T-helper 22 cell (primary cell): ENCODE results near the gene FIBCD1.

Source experiments
- DNase-seq: peaks from one replicate; pipeline ENCODE4 v3.0.0-alpha.2; 2020; ENCODE audit warnings: low read depth

The FIBCD1 gene

DNA sequence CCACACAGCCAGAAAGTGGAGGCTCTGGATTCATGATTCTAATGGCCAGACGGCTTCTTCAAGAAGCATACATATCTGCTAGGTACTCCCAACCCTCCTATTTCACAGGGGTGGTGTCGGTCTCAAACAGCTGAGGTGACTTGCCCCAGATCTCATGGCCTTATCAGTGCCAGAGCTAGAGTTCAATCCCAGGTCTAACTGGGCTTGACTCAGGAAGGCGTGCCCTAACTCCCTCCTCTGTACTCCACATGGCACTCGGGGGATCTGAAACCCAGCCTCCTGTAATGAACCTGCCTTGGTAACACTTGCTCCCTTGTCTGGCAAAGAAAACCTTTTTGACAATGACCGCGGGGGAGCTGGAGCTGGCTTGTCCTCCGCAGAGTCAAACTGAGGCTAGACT lies 44.5 kb downstream of the FIBCD1 start:
- DNase-seq: no peak

DNA sequence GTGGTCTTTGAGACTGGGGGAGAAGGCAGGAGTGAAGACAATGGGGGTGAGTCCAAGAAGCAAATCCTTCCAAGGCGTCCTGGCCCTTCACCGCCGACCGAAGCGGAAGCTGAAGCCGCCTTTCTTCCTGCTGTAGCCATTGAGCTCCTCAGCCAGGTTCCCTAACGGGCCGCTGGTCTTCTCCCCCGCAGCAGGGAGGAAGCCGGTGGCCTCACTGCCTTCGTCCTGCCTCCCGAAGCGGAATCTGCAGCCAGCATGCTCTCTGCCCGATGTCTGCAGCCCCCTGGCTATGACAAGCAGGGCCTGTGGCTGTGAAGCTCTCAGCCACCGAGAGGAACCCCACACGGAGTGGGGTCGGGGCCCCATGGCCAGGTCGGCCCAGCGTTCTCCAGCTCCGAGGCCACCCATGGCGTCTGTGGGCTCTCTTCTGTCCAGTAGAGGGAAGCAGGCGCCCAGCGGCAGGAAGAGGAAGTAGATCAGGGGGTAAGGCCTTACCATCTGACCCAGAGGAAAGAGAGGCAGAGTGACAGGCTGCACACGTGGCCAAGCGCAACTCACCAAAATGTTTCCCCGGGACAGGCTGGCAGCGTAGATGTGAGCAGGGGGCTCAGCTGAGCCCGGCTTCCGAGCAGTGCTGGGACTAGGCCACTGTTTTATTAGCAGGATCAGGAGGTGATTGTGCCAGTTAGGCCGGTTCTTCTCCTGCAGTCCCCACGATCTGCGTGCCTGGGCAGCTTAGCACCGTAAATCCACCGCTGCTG lies 45.5 kb downstream of the FIBCD1 start:
- DNase-seq: no peak

DNA sequence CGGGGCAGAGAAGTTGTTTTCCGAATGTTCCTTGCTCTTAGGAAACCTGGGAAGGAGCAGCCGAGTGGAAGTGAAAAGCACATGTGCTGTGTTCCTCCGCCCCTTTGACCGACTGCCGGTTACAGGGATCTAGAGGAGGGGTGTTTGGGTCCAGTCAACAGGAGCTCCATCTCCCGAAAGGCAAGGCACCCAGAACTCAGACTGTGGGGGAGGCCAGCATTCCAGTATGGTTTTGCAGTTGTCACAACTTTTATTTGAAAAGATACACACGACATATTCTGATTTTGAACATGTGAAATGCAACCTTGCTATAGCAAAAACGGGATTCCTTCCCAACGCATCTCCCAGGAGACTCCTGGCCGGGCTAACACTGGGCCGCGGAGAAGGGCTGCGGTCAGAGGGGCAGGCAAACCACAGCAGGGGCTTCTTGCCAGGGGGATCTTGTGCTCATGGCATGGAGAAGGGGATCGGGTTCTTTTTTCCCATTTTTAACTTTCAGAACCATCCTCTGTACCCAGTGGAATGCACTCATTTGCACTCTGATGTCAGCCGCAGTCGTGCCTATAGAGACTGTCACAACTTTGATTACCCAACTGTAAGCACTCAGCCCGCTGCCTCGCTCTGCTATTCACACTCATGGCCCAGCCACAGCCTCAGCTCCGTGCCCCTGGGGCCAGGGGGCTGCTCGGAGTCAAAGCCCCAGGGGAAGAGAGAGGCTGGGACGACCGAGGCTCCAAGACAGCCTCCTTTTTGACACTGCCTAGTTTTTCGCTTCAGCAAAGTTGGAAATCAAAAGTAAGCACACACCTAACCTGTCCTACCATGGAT lies 46.4 kb downstream of the FIBCD1 start:
- DNase-seq: no peak

DNA sequence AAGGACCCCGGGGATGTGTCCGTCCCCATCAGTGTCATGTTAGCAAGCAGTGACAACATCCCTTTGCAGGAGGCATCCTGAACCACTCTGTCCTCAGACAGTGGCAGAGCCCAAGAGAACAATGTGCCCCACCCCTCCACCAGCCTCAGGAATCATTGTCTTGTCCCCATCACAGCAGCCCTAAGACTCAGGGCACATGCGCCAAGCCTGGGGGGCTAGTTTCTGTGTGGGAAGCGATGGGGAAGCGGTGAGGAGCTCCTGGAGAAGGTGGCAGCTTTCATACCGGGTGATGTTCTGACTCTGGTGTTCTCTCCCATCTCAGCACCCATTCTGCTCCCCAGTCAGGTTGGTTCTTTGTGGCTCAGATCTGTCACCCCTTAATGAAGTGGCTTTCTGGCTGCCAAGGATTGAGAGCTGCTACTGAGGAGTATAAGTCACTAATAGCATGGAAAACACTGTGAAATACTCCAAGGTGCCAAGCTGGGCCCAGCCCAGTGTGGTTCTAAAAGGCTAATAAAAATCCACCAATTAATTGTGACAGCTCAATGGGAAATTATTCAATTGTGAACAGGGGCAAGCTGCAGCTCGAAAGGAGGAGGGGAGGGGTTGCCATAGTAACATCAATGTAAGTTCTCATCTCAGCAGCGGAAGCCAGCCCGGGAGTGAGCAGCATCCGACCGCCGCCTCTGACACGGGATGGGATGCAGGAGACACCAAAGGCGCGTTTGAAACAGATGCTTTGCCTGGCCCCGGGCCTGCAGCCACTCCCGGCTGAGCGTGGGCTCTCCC lies 47.2 kb downstream of the FIBCD1 start:
- DNase-seq: no peak

DNA sequence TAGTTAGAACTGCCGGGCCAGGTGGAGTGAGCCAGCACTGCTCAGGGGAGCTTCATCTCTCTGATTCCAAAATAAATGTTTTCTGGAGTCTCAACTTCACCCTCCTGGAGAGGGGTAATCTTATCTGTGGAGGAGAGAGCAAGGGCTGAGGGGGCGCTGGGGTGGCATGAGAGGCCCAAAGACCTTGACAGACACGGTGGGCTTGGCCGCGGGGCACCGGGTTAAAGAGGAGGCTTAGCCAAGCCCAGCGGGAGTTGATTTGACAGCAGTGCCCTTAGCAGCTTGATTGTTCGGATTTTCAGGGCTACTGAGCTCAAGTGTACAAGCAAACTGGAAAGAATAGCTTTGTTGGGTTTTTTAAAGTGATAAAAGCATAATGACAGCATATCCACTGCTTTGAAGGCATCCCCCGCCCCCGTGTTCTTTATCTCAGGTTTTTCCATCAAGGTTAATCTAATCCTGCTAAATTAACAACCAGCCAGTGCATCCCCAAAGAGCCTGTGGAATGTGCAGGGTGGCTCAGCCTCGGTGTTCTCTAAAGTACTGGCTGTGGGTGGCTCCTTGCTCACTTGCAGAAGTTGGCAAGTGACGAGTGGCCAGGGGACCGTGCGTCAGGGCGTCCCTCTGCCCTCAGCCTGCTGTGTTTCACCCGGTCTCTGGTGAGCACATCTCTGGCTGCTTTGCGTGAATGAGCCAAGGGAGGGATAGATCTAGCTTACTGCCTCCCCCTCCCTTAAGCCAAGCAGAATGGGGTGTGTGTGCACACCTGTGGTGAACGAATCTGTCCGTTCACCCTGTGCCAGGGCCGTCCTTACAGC lies 48.0 kb downstream of the FIBCD1 start:
- no peak for DNase-seq

DNA sequence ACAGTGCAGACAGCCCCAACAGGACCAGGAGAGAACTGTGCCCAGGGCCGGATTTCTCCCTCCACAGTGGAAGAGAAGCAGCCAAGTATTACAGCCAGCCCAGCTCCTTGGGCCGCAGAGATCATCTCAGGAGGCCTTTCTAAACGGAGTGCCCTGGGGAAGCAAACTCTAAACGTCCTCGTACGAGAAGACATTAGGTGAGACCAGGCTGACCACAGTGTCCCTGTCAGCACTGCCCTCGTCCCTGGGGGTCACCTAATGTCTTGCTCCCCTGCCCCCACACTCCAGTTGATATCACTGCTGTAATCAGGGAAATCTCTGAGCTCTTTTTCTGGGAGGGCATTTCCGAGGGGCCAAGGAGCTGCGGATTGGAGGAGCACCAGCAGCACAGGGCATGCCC lies 48.9 kb downstream of the FIBCD1 start:
- no peak for DNase-seq

DNA sequence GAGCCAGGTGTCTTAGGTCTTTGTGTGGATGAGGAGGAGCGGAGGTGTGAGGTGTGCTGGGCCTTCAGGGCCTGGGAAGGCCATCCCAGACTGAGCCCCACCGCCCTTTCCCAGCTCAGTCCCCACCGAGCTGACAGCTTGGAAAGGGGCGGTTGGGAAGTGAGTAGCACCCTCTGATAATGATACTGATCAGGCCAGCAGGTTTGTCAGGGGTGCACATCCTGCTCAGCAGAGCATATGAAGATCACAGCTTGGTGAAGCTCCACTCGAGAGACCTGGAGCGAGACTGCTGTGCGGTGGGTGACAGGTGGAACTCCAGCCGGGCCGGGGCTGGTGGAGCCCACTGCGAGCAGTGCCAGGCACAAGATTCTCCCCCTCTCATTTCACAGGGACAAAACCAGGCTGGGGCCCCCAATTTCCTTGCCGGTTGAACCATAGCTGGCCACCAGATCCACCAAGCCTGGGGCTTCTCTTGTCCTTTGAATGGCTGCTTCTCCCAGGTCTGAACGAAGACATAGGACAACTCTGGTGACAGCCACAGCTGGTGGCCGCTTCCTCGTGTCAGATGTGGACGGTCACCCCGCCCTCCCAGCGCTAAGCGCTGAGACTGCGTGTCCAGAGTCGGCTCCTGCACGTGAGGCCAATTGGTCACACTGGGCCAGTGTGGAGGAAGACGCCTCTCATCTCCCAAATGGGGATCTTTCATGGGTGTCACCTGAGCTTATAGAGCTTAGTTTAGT lies 50.7 kb downstream of the FIBCD1 start:
- no peak for DNase-seq

DNA sequence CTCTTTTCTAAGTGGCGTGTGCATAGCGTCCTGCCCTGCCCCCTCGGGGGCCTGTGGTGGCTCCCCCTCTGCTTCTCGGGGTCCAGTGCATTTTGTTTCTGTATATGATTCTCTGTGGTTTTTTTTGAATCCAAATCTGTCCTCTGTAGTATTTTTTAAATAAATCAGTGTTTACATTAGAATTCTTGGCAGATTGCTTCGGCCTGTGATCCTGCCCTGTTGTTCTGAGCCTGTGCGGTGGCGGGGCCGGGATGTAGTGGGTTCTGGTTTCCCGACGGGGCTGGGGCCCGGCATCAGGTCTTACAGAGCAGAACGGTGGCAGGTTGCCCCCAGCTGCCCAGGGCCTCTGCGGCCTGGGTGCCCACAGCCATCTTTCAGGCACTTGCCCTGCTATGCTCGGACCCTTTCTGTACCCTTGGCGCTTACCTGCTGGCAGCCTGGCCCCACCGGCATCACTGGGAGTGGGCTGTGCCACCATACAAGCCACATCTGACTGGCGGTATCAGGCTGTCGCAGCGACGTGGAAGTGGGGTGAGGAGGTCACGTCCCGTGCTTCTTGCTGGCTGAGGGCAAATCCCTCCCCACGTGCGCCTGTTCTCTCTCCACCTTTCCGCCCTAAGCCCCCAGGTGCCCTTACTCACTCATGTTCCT lies 51.4 kb downstream of the FIBCD1 start:
- no peak for DNase-seq

DNA sequence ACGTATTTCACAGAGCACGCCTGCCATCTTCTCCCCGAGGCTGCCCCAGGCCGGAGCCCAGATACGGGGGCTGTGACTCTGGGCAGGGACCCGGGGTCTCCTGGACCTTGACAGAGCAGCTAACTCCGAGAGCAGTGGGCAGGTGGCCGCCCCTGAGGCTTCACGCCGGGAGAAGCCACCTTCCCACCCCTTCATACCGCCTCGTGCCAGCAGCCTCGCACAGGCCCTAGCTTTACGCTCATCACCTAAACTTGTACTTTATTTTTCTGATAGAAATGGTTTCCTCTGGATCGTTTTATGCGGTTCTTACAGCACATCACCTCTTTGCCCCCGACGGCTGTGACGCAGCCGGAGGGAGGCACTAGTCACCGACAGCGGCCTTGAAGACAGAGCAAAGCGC lies 52.1 kb downstream of the FIBCD1 start:
- no peak for DNase-seq

DNA sequence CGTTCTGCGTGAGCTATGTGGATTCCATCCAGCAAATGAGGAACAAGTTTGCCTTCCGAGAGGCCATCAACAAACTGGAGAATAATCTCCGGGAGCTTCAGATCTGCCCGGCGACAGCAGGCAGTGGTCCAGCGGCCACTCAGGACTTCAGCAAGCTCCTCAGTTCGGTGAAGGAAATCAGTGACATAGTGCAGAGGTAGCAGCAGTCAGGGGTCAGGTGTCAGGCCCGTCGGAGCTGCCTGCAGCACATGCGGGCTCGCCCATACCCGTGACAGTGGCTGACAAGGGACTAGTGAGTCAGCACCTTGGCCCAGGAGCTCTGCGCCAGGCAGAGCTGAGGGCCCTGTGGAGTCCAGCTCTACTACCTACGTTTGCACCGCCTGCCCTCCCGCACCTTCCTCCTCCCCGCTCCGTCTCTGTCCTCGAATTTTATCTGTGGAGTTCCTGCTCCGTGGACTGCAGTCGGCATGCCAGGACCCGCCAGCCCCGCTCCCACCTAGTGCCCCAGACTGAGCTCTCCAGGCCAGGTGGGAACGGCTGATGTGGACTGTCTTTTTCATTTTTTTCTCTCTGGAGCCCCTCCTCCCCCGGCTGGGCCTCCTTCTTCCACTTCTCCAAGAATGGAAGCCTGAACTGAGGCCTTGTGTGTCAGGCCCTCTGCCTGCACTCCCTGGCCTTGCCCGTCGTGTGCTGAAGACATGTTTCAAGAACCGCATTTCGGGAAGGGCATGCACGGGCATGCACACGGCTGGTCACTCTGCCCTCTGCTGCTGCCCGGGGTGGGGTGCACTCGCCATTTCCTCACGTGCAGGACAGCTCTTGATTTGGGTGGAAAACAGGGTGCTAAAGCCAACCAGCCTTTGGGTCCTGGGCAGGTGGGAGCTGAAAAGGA lies 53.3 kb downstream of the FIBCD1 start:
- DNase-seq: no peak

DNA sequence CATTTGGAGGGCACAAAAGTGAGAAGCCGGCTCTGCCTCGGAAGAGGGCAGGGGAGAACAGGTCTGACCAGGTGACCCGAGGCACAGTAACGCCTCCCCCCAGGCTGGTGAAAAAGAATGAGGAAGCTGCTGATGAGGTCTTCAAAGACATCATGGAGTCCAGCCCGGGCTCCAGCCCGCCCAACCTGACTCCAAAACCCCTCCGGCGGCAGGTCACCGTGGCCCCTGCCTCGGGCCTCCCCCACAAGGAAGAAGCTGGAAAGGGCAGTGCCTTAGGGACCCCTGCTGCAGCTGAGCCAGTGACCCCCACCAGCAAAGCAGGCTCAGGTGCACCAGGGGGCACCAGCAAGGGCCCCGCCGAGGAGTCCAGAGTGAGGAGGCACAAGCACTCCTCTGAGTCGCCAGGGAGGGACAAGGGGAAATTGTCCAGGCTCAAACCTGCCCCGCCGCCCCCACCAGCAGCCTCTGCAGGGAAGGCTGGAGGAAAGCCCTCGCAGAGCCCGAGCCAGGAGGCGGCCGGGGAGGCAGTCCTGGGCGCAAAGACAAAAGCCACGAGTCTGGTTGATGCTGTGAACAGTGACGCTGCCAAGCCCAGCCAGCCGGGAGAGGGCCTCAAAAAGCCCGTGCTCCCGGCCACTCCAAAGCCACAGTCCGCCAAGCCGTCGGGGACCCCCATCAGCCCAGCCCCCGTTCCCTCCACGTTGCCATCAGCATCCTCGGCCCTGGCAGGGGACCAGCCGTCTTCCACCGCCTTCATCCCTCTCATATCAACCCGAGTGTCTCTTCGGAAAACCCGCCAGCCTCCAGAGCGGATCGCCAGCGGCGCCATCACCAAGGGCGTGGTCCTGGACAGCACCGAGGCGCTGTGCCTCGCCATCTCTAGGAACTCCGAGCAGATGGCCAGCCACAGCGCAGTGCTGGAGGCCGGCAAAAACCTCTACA lies 54.2 kb downstream of the FIBCD1 start:
- DNase-seq: no peak

DNA sequence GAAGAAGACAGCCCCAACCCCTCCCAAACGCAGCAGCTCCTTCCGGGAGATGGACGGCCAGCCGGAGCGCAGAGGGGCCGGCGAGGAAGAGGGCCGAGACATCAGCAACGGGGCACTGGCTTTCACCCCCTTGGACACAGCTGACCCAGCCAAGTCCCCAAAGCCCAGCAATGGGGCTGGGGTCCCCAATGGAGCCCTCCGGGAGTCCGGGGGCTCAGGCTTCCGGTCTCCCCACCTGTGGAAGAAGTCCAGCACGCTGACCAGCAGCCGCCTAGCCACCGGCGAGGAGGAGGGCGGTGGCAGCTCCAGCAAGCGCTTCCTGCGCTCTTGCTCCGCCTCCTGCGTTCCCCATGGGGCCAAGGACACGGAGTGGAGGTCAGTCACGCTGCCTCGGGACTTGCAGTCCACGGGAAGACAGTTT lies 54.9 kb downstream of the FIBCD1 start:
- no peak for DNase-seq

DNA sequence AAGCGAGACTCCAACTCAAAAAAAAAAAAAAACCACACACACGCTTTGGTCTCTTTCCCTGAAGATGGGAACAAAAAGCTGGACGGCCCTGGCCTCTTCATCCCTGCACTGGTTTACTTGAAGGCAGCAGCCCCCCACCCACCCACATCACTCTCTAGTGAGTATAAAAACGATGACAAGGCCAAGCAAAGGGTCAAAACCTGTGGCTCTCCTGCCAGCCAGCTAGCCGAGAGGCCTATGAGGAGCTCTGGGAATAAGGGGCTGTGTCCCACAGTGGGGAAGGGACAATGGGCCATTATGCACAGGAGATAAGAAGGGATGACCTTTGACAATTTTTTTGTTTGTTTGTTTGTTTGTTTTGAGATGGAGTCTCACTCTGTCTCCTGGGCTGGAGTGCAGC lies 55.6 kb downstream of the FIBCD1 start:
- DNase-seq: no peak

DNA sequence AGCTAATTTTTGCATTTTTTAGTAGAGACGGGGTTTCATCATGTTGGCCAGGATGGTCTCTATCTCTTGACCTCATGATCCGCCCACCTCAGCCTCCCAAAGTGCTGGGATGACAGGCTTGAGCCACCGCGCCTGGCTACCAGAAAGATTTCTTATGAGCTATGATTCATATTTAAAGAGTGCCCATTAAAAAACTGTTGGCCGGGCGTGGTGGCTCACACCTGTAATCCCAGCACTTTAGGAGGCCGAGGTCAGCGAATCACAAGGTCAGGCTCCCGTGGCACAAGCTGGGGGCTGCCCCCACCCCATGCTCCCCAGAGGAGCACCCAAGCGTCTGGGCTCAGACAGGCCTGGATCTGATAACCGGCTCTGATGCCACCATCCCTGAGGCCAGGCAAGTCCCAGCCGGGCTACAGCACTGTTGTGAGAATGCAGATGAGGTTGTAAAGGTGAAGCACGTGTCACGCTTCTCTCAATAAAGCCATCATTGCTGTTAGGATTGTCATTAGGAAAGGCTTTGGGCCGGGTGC lies 56.3 kb downstream of the FIBCD1 start:
- DNase-seq: no peak

DNA sequence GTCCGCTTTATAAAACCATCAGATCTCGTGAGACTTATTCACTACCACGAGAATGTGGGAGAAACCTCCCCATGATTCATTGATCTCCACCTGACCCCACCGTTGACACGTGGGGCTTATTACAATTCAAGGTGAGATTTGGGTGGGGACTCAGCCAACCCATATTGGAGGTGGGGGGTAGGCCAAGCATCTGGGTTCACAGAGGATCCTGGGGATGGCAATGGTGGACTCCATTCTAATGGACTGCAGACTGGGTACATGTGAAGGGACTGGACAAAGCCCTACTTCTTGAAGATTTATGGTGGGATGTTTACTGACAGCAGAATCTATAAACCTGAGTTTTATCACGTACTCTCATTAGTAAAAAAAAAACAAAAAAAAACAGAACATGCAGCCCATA lies 57.5 kb downstream of the FIBCD1 start:
- DNase-seq: no peak

DNA sequence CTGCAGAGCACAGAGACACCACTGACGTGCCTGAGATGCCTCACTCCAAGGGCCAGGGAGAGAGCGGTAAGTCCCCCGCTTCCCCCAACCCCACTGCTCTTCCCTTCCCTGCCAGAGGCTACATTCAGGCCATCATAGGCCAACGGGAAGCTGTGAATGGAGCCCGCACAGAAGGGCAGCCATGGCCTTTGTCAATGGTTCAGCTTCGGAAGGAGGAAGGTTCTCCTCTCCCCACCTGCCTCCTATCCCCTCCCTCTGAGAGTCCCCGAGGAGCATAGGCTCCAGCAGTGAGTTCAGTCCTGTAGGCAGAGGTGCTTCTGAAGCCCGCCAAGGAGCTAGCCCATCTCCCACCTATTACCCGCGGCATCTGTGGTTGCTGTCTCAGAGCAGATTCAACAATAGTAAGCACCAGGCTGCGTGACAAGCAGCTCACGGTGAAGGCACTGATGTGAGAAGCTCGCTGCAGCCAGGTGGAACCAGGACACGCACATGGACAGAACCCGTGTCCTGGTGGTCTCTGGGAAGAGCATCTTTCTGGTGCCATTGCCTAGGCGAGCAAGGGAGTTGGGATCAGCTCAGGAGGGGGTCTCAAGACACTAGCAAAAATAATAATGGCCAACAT lies 58.3 kb downstream of the FIBCD1 start:
- no peak for DNase-seq

DNA sequence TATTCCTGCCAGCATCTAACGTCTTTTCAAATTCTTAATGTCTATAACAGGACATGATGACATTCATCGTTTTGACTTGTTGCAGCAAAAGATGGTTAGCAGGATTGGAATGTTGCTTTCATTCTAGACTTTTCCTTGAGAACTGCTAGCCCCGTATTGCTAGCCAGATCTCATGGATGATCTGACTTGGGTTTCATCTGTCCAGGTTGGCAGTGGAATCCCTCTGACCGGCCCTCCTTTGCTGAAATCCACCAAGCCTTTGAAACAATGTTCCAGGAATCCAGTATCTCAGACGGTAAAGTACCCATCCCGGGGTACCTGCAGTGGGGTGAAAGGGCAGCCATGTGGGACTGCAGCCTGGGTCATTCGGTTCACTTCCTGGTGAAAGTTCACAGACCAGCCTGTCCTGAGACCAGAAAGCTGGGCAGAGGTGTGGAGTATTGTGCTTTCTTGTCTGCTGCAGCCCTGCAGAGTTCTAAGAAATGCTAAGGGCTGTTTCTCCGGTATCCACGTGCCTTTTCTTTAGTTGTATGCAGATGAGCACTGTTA lies 59.1 kb downstream of the FIBCD1 start:
- no peak for DNase-seq
